PC-9 (cell line): ENCODE data around the gene ITSN1.

Experiments used
- CTCF ChIP-seq: fragments of 200-600 bp; sonication (generic); conservative IDR thresholded peaks from 2 replicates; pipeline ENCODE4 v1.6.1; 2017; ENCODE audit warnings: mixed run types, antibody characterized with exemption, mild to moderate bottlenecking, moderate library complexity
- EZH2 ChIP-seq: fragments of 200-600 bp; sonication (generic); IDR thresholded peaks from 2 replicates; pipeline ENCODE4 v1.8.0; 2017; ENCODE audit warnings: antibody characterized with exemption, low read depth

- TF ChIP-seq CTCF (no peak), EZH2 (no peak)
Observed at GRCh38 chr21:33729641-33730040, 87.3 kb downstream of the ITSN1 start.
